ENCODE data around the gene PEX19. TPM values are rescaled to one million over a fixed set of nuclear protein-coding genes. Genes with fewer than 3 reads are reported as not detected.

The PEX19 gene
- total and polyA plus RNA-seq, 2 donors (not counting 1 experiment from before 2014, with no cell fraction given), result 72.8 to 77.4 TPM

DNA sequence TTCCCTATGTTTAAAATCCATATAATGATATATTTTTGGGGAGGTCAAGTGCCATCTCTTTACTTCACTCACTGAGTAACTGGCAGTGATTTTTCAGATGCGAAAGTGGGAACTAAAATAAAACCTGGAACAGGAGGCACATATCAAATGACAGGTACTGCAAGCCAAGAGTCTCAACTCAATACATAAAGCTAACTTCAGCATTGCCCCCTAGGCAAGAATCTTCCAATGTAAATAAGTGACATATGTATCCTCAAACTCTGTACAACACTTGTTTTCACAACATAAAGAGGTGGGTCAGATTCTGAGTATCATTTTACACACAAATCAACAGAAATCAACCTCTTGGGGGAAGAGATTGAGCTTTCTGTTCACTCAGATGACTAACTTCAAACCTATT, 40.7 kb downstream of the PEX19 start:
- Histone ChIP-seq H2AFZ (ENCODE audit: low read length) (no peak overlapping the region), H3K79me2 (ENCODE audit: control insufficient read depth, insufficient read depth, low read length) (peaks cover 13% of the 10 kb centered on the region), H4K20me1 (ENCODE audit: control insufficient read depth, extremely low read depth, insufficient read depth, low read length) (no peaks in the 10 kb centered on the region), H3K27me3 (ENCODE audit: control insufficient read depth, insufficient read depth, low read length) (no peaks in the 10 kb centered on the region), H3K4me3 (replicated peaks in 1 of 4; ENCODE audit: control extremely low read depth in 1 of 4, insufficient read depth in 1 of 4, low read depth in 3 of 4, low read length in 4 of 4) (no peak overlapping the region), H3K27ac (ENCODE audit: insufficient read depth, low read length) (no peak overlapping the region), H3K9me3 (ENCODE audit: control insufficient read depth, insufficient read depth, low read depth, low read length) (no peaks in the 10 kb centered on the region), H3K4me2 (ENCODE audit: extremely low read depth, insufficient read depth, low read length) (no peak overlapping the region), H3K4me1 (ENCODE audit: control insufficient read depth, extremely low read depth, insufficient read depth, low read length) (no peaks in the 10 kb centered on the region), H3K9ac (ENCODE audit: insufficient read depth, low read length) (no peak overlapping the region), H3K36me3 (ENCODE audit: control insufficient read depth, insufficient read depth, low read length) (peaks cover 3% of the 10 kb centered on the region)
- DNase-seq (ENCODE audit: low read depth in 2 of 2), result no peak
- no peak for TF ChIP-seq EZH2 (IDR thresholded peaks at IDR 0.05; ENCODE audit: low read length, missing control alignments)
- TF ChIP-seq, protein P1, sequence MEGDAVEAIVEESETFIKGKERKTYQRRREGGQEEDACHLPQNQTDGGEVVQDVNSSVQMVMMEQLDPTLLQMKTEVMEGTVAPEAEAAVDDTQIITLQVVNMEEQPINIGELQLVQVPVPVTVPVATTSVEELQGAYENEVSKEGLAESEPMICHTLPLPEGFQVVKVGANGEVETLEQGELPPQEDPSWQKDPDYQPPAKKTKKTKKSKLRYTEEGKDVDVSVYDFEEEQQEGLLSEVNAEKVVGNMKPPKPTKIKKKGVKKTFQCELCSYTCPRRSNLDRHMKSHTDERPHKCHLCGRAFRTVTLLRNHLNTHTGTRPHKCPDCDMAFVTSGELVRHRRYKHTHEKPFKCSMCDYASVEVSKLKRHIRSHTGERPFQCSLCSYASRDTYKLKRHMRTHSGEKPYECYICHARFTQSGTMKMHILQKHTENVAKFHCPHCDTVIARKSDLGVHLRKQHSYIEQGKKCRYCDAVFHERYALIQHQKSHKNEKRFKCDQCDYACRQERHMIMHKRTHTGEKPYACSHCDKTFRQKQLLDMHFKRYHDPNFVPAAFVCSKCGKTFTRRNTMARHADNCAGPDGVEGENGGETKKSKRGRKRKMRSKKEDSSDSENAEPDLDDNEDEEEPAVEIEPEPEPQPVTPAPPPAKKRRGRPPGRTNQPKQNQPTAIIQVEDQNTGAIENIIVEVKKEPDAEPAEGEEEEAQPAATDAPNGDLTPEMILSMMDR (conservative IDR thresholded peaks at IDR 0.05 in 1 of 2, IDR thresholded peaks at IDR 0.05 in 1 of 2; ENCODE audit: low read depth in 1 of 2, low read length in 2 of 2), result no peak

DNA sequence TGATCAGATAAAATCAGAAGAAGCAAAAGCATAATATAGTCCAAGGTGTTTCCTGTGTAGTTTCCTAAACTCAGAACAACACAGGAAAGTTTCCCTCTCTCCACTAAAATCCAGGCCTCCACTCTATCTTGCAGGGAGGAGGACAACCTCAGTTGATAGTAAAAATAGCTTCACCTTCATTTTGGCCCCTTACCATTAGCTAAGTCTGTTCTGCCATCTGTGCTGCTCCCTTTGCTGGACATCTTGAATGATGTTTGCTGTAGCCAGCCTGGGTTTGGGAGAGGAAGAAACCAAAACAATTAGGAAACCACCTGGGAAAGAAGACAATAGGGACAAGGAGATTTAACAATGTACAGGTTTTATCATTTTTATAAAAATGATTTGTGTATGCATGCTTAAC, 41.2 kb downstream of the PEX19 start:
- DNase-seq (ENCODE audit: low read depth in 2 of 2), result no peak
- Histone ChIP-seq H3K9ac (ENCODE audit: insufficient read depth, low read length) (no peak overlapping the region), H3K27ac (ENCODE audit: insufficient read depth, low read length) (no peak overlapping the region), H3K4me2 (ENCODE audit: extremely low read depth, insufficient read depth, low read length) (no peak overlapping the region), H3K4me3 (replicated peaks in 1 of 4; ENCODE audit: control extremely low read depth in 1 of 4, insufficient read depth in 1 of 4, low read depth in 3 of 4, low read length in 4 of 4) (no peak overlapping the region), H3K4me1 (ENCODE audit: control insufficient read depth, extremely low read depth, insufficient read depth, low read length) (no peaks in the 10 kb centered on the region), H3K9me3 (ENCODE audit: control insufficient read depth, insufficient read depth, low read depth, low read length) (no peaks in the 10 kb centered on the region), H3K36me3 (ENCODE audit: control insufficient read depth, insufficient read depth, low read length) (peaks cover 3% of the 10 kb centered on the region), H3K79me2 (ENCODE audit: control insufficient read depth, insufficient read depth, low read length) (peaks cover 13% of the 10 kb centered on the region), H4K20me1 (ENCODE audit: control insufficient read depth, extremely low read depth, insufficient read depth, low read length) (no peaks in the 10 kb centered on the region), H3K27me3 (ENCODE audit: control insufficient read depth, insufficient read depth, low read length) (no peaks in the 10 kb centered on the region), H2AFZ (ENCODE audit: low read length) (no peak overlapping the region)
- TF ChIP-seq, protein P1 (conservative IDR thresholded peaks at IDR 0.05 in 1 of 2, IDR thresholded peaks at IDR 0.05 in 1 of 2; ENCODE audit: low read depth in 1 of 2, low read length in 2 of 2), result no peak
- TF ChIP-seq EZH2 (IDR thresholded peaks at IDR 0.05; ENCODE audit: low read length, missing control alignments), result no peak

DNA sequence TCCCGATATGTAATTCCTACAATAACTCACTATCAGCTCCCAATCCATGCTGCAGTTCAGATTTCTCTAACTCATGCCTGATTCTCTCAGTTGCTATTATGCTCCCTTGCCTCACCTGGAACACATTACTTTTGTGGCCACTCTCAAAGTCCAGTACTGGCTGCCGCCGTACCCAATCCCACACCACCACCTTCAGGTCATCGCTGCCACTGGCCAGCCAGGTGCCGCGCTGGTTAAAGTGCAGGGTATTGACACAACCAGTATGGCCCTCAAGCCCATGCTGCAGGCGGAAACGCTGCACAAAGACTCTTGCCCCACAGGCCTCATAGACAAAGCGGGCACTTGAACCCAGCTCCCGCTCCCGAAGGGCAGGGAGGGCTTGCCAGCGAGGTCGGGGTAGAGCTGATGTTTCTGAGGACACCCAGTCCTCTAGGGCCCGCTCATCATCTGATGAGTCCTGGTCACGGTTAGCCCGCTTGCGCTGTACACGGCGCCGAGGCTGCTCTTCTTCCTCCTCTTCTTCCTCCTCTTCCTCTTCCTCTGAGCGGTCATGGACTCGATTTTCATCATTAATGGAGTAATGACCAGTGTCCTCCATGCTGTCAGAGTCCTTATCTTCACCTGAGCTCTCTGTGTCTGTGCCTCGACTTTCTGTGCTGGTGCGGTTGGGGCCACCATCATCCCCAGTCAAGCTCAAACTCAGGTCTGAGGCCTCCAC, 45.2 kb downstream of the PEX19 start:
- no peak for TF ChIP-seq EZH2 (IDR thresholded peaks at IDR 0.05; ENCODE audit: low read length, missing control alignments)
- TF ChIP-seq, protein P1 (conservative IDR thresholded peaks at IDR 0.05 in 1 of 2, IDR thresholded peaks at IDR 0.05 in 1 of 2; ENCODE audit: low read depth in 1 of 2, low read length in 2 of 2), result no peak
- Histone ChIP-seq H3K9ac (ENCODE audit: insufficient read depth, low read length) (no peak overlapping the region), H2AFZ (ENCODE audit: low read length) (no peak overlapping the region), H3K4me2 (ENCODE audit: extremely low read depth, insufficient read depth, low read length) (no peak overlapping the region), H3K9me3 (ENCODE audit: control insufficient read depth, insufficient read depth, low read depth, low read length) (no peaks in the 10 kb centered on the region), H4K20me1 (ENCODE audit: control insufficient read depth, extremely low read depth, insufficient read depth, low read length) (no peaks in the 10 kb centered on the region), H3K4me1 (ENCODE audit: control insufficient read depth, extremely low read depth, insufficient read depth, low read length) (no peaks in the 10 kb centered on the region), H3K79me2 (ENCODE audit: control insufficient read depth, insufficient read depth, low read length) (no peaks in the 10 kb centered on the region), H3K4me3 (replicated peaks in 1 of 4; ENCODE audit: control extremely low read depth in 1 of 4, insufficient read depth in 1 of 4, low read depth in 3 of 4, low read length in 4 of 4) (no peak overlapping the region), H3K36me3 (ENCODE audit: control insufficient read depth, insufficient read depth, low read length) (peaks cover 10% of the 10 kb centered on the region), H3K27me3 (ENCODE audit: control insufficient read depth, insufficient read depth, low read length) (no peaks in the 10 kb centered on the region), H3K27ac (ENCODE audit: insufficient read depth, low read length) (no peak overlapping the region)
- no peak for DNase-seq (ENCODE audit: low read depth in 2 of 2)
